HG02884 (cell line): ENCODE results near the gene DARS1.
"Not testable (repeated sequence)": the region's sequence is repeated elsewhere in the genome, so short reads cannot be mapped to it uniquely, and the experiment has no call there.

Experiments used
- ATAC-seq: cut with Tn5 transposase; IDR thresholded peaks from one replicate; pipeline ENCODE4 v1.9.1; 2021; ENCODE audit warnings: mild to moderate bottlenecking, moderate library complexity; ENCODE audit not compliant: unreplicated experiment

Gene DARS1

DNA sequence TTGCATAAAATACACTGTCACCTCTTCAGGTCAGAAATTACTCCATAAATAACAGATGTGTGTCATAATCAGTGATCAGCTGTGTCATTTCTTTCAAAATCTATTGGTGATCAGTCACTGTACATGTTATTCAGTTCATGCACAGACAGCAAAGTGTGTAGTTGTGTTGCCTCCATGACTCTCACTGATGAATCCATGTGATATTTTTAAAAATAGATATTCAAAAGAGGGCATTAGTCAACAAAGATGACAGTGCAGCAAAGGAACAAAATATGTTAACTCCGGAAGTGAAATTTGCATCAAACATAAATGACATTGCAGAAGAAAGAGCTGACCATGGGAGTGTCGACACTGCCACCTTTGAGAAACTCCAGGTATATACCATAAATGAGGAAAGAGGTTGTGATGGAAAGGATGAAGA, 92.0 kb downstream of the DARS1 start:
- no peak for ATAC-seq

DNA sequence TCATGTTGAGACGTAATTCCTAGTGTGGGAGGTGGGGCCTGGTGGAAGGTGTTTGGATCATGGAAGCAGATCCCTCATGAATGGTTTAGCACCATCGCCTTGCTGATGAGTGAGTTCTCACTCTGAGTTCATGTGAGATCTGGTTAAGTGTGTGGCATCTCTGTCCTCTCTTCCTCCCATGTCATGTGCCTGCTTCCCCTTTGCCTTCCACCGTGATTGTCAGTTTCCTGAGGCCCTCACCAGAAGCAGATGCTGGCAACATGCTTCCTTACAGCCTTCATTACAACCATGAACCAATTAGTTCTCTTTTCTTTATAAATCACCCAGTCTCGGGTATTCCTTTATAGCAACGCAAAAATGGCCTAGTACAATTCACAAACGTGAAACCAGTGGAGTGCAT, 94.6 kb downstream of the DARS1 start:
- ATAC-seq, result no peak

DNA sequence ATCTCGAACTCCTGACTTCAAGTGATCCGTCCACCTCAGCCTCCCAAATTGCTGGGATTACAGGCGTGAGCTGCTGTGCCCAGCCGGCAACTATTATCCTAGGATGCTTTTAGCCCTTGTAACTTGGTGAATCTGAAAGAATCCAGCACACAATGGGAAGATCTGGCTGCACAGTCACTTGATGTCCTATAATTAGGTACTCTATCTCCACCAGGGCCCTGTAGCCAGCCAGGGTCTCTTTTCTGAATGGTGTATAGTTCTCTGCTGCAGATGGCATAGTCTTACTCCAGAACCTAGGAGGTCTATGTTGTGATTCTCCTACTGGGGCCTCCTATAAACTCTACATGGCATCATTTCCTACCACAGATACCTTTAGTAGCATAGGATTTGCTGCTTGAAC, 95.3 kb downstream of the DARS1 start:
- ATAC-seq, result no peak

DNA sequence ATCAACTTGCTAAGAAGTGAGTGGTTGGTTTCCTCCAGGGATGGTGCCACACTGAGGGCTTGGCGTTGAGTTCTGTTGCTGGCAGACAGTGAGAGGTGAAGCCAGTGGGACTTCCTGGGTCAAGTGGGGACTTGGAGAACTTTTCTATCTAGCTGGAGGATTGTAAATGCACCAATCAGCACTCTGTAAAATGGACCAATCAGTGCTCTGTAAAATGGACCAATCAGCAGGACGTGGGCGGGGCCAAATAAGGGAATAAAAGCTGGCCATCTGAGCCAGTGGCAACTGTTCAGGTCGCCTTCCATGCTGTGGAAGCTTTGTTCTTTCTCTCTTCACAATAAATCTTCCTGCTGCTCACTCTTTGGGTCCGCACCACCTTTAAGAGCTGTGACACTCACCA, 96.8 kb downstream of the DARS1 start:
- not testable (repeated sequence) for ATAC-seq

DNA sequence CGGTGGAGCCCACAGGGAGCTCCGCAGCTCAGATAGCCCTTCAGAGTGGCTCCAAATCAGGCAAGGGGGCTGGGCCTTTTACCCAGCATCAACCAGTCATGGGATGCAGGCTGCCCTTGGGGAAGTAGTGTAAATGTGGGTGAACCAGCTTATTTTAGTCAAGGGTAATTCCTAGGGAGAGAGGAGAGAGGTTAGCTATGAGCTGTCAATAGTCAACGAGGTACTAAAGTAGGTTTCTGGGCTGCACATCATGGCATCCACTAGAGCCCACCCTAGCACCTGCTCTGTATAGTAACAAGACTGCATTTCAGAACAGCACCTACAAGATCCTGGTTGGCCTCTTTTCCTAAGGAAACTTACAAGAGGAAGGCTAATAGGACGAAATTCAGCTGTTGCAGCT, 99.7 kb downstream of the DARS1 start:
- ATAC-seq, result peak; percentile 57

DNA sequence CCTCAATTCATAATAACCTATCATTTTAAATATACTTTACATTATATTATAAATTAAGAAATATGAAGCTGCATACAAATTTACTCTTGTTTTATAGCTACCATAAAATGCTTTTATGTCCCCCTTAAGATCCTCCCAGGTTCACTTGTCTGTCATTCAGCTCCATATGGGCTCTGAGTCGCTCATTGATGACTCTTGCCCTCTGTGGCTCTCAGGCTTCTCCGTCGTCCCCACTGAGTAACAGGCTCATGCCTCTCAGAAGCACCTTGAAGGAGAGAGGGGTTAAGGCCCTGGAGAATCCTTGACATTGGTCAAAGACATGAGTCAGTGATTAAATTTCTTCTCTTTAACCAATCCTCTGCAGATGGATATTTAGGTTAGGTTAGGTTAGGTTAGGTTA, 103.0 kb downstream of the DARS1 start:
- no peak for ATAC-seq

DNA sequence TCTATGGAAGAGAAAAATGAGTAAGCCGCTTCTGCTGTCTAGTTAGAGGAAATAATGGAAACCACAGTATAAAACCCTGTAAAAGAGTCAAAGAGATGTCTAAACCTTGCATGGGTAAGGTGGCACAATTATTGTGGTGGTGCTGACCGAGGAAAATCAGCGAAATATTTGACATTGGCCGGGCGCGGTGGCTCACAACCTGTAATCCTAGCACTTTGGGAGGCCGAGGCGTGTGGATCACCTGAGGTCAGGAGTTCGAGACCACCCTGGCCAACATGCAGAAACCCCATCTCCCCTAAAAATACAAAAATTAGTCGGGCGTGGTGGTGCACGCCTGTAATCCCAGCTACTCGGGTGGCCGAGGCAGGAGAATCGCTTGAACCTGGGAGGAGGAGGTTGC, 108.7 kb downstream of the DARS1 start:
- peak; percentile 1 for ATAC-seq

DNA sequence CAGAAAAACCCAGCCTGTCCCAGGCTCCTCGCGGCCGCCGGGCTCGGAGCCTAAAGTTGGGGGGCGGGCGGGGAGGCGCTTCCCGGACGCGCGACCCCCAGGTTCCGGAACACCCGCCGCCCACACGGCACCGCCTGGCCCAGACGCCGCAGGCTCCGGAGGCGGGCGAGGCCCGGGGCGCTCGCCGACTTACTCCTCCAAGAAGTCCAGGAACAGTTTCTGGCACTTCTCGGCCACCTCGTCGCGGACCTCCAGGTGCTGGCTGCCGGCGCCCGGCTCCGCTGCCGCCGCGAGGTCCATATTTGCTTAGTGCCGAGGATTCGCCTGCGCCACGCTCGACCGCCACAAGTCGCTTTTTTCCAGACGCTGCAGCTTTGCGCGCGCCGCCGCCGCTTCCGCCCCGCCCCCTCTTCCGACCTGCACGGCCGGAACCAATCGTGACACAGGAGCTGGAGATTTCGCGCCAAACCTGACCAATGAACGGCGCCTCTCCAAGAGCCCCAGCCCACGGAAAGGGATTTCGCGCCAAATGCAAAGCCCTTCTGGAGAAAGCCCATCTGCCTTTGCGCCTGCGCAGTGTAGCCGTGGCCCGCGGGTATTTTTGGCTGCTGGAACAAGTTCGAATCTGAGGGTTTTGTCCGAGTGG, 109.2 kb downstream of the DARS1 start, which contains the start of gene MCM6:
Gene MCM6, minus strand, starts transcription at position 378 of the 646 bp plus-strand sequence. Its CDS starts 78 bp downstream, at position 300.
- peak; percentile 88 for ATAC-seq

DNA sequence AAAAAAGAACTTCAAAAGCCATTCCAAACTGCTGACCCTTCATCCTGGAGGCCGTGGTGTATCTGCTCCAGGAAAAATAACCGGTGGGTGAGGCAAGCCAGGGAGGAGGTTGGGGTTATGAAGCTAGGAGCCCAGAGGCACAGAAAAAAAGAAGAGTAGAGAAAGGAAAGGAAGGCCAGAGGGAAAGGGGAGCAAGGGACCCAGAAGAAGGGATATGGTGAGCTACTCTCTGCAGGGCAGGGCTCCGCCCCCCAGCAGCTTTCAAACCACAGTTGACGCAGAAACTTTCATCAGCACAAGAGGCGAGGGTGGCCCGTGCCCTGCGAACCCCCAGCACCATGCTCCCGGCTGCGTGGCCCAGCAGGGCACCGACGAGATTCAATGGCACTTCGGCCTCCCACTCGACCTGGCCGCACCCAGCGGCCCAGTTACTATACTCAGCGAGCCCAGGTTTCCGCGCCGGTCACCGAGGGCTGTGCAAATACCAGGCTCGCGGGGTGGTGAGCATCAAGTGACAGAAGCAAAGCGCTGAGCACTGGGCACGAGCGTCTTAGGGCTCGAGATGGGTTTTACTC, 109.8 kb downstream of the DARS1 start:
- ATAC-seq, result peak; percentile 55

- no peak for ATAC-seq
These were observed 110.6 kb downstream of the DARS1 start for GRCh38 chr2:135874777-135875365.

- ATAC-seq, result peak; percentile 85
These were observed 114.9 kb downstream of the DARS1 start for GRCh38 chr2:135870571-135870970.

- no peak for ATAC-seq
These were observed 122.2 kb downstream of the DARS1 start for GRCh38 chr2:135863233-135863632.

- ATAC-seq, result no peak
These were observed 122.7 kb downstream of the DARS1 start for GRCh38 chr2:135862718-135863117.
